Smooth muscle cell (in vitro differentiated cells): Measurements from ENCODE around the gene CES5A. TPM values are rescaled to one million over a fixed set of nuclear protein-coding genes. Genes with fewer than 3 reads are reported as not detected.

Experiments
- DNase-seq: peaks from one replicate; lab custom pipeline; 2025; ENCODE audit not compliant: unreplicated experiment; lab: John Stamatoyannopoulos, UW
- H2AFZ ChIP-seq: fragments of 200-600 bp; sonication (generic); 2 replicates; pipeline ENCODE4 v1.6.0; 2016; ENCODE audit warnings: antibody characterized with exemption, low read depth, mild to moderate bottlenecking
- H3F3A ChIP-seq: fragments of 200-600 bp; sonication (generic); 2 replicates; pipeline ENCODE4 v1.6.0; 2017; ENCODE audit warnings: antibody characterized with exemption, low read depth
- H3K27ac ChIP-seq: fragments of 200-600 bp; sonication (generic); 2 replicates; pipeline ENCODE4 v1.5.1; 2016; ENCODE audit warnings: low read depth, mild to moderate bottlenecking
- H3K27me3 ChIP-seq: fragments of 200-600 bp; sonication (generic); 2 replicates; pipeline ENCODE4 v1.6.1; 2016; ENCODE audit warnings: low read depth, mild to moderate bottlenecking
- H3K36me3 ChIP-seq: fragments of 200-600 bp; sonication (generic); 2 replicates; pipeline ENCODE4 v1.5.1; 2016; ENCODE audit warnings: low read depth
- H3K4me1 ChIP-seq: fragments of 200-600 bp; sonication (generic); 2 replicates; pipeline ENCODE4 v1.5.1; 2016; ENCODE audit warnings: low read depth
- H3K4me2 ChIP-seq: fragments of 200-600 bp; sonication (generic); 2 replicates; pipeline ENCODE4 v1.6.0; 2016; ENCODE audit warnings: mild to moderate bottlenecking
- H3K4me3 ChIP-seq: fragments of 200-600 bp; sonication (generic); 2 replicates; pipeline ENCODE4 v1.5.1; 2016; ENCODE audit warnings: mild to moderate bottlenecking
- H3K79me2 ChIP-seq: fragments of 200-600 bp; sonication (generic); 2 replicates; pipeline ENCODE4 v1.6.0; 2016; ENCODE audit warnings: low read depth, mild to moderate bottlenecking
- H3K9ac ChIP-seq: fragments of 200-600 bp; sonication (generic); 2 replicates; pipeline ENCODE4 v1.6.0; 2016; ENCODE audit warnings: low read depth
- H3K9me3 ChIP-seq: fragments of 200-600 bp; sonication (generic); replicated peaks from 2 replicates; pipeline ENCODE4 v1.5.1; 2016; ENCODE audit warnings: low read depth
- H4K20me1 ChIP-seq: fragments of 200-600 bp; sonication (generic); 2 replicates; pipeline ENCODE4 v1.6.0; 2016; ENCODE audit warnings: low read depth
- CTCF ChIP-seq: fragments of 200-600 bp; sonication (generic); IDR thresholded peaks from 2 replicates; pipeline ENCODE4 v1.5.1; 2017; ENCODE audit warnings: borderline replicate concordance, mild to moderate bottlenecking, antibody characterized with exemption; ENCODE audit not compliant: insufficient read depth, poor library complexity, severe bottlenecking
- WGBS: methylation state at CpG from one replicate; pipeline ENCODE4 v1.1.7; 2016; ENCODE audit warnings: low lambda C conversion rate; 5-methylcytosine and 5-hydroxymethylcytosine counted together
- polyA plus RNA-seq: library from polyadenylated mRNA; unstranded; fragments of >200 nt; fragmentation: Nextera tagmentation; extraction: Ambion mirVana; gene quantifications from 2 replicates; pipeline ENCODE4 v1.2.1, GENCODE V29; 2016
- total RNA-seq: library from RNA; depleted of rRNA; stranded (reverse); fragments of >200 nt; gene quantifications from 2 replicates; pipeline ENCODE4 v1.2.3, GENCODE V29; 2014

CES5A gene
- total and polyA plus RNA-seq, 2 experiments from 2014 or later, result not detected

- peaks cover 16% of the 10 kb centered on the region for H3K27me3 ChIP-seq
Measured at GRCh38 chr16:55824473-55825000, 50.6 kb downstream of the CES5A start.

GRCh38 chr16:55822280-55822810 is 52.8 kb downstream of the CES5A start:
- Histone ChIP-seq H3K9ac (no peak overlapping the region), H3K4me3 (no peak overlapping the region), H3K4me1 (no peaks in the 10 kb centered on the region), H3K27me3 (peaks cover 9% of the 10 kb centered on the region), H3K4me2 (no peak overlapping the region), H3K36me3 (no peaks in the 10 kb centered on the region), H3K79me2 (no peaks in the 10 kb centered on the region), H4K20me1 (no peaks in the 10 kb centered on the region), H3K9me3 (no peaks in the 10 kb centered on the region), H3K27ac (no peak overlapping the region), H3F3A (no peaks in the 10 kb centered on the region), H2AFZ (no peak overlapping the region)
- 71% methylated on average over 3 of the region's 3 CpGs for WGBS
- no peak for TF ChIP-seq CTCF
- DNase-seq, result no peak

More at GRCh38 chr16:55824473-55825000, 50.6 kb downstream of the CES5A start:
- Histone ChIP-seq H4K20me1 (no peaks in the 10 kb centered on the region), H2AFZ (no peak overlapping the region), H3K4me1 (no peaks in the 10 kb centered on the region), H3F3A (no peaks in the 10 kb centered on the region), H3K4me3 (no peak overlapping the region), H3K9me3 (no peaks in the 10 kb centered on the region), H3K27ac (no peak overlapping the region), H3K9ac (no peak overlapping the region), H3K4me2 (no peak overlapping the region), H3K36me3 (no peaks in the 10 kb centered on the region), H3K79me2 (no peaks in the 10 kb centered on the region)
- no peak for TF ChIP-seq CTCF
- no peak for DNase-seq
- whole genome bisulfite sequencing, result 95% methylated on average over 4 of the region's 4 CpGs

GRCh38 chr16:55821210-55821609 is 54.0 kb downstream of the CES5A start:
- H3K36me3 ChIP-seq, result no peaks in the 10 kb centered on the region
- no peak for DNase-seq
- H3K9me3 ChIP-seq, result no peaks in the 10 kb centered on the region

More at GRCh38 chr16:55821210-55821609, 54.0 kb downstream of the CES5A start:
- no peaks in the 10 kb centered on the region for H3K4me1 ChIP-seq
- no peak overlapping the region for H3K27ac ChIP-seq
- H2AFZ ChIP-seq, result no peak overlapping the region
- no peak overlapping the region for H3K4me3 ChIP-seq
- H3K27me3 ChIP-seq, result peaks cover 4% of the 10 kb centered on the region
- no peak for TF ChIP-seq CTCF
- H4K20me1 ChIP-seq, result no peaks in the 10 kb centered on the region
- no peaks in the 10 kb centered on the region for H3F3A ChIP-seq
- H3K9ac ChIP-seq, result no peak overlapping the region
- WGBS, result 92% methylated on average over 4 of the region's 4 CpGs
- H3K79me2 ChIP-seq, result no peaks in the 10 kb centered on the region
- no peak overlapping the region for H3K4me2 ChIP-seq
